CD4-positive, alpha-beta T cell treated with Interleukin-6 at 100 ng/mL for 8 hours (primary cell): ENCODE data around the gene CAMP.
"Not testable (repeated sequence)": the region's sequence is repeated elsewhere in the genome, so short reads cannot be mapped to it uniquely, and the experiment has no call there.

ENCODE experiments used
- DNase-seq: peaks from one replicate; pipeline ENCODE4 v3.0.0-alpha.2; 2020; ENCODE audit warnings: mixed read lengths, low spot score

CAMP gene

DNA sequence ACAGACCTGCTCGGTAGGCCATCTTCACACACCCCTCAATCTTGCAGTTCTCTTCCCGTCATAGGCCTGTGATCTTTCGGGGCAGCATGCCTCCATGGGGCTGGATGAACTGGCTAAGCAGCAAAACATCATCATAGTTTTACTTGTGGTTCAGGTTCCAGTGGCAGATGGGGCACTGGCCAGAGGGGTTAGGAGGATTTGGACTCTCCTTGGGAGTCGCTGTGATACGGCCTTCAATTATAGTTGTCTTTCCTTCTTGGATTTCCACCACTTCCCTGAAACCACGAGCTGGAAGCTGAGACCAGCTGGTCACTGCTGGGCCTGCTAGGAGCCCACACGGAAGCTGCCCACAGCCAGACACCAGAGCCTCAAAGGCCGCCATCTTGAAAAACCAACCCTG, 33.3 kb downstream of the CAMP start:
- no peak for DNase-seq

DNA sequence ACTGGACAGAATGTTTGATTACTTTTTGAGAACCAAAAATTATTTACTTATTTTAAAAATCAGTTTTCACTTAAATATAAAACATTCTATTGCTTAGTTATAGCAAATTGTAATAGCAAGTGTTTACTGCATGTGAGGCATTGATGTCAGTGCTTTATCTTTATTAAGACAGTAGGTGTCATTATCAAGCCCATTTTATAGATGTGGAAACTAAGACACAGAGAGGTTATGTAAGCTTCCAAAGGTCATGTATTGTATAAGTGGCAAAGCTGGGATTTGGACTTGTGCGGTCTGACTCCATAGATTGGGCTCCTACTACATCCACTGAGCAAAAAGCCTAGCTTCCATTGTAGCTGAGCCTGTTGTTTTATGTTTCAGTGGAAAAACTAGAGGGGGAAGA, 35.2 kb downstream of the CAMP start:
- DNase-seq, result no peak

DNA sequence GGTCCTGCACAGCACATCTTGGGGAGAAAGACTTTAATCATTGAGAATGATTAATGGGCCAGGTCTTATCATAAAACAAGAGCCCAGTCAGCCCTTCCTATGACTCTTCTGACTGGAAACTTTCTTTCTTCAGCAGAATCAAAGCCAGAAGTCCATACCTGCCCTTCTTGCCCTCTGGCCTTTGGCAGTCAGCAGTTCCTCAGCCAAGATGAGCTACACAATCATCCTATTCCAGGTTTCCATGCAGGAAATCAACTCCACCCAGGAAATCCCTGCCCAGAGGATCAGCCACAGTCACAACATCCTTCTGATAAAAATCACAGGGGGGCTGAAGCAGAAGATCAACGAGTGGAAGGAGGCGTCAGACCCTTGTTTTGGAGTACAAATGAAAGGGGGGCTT, 44.5 kb downstream of the CAMP start:
- no peak for DNase-seq

DNA sequence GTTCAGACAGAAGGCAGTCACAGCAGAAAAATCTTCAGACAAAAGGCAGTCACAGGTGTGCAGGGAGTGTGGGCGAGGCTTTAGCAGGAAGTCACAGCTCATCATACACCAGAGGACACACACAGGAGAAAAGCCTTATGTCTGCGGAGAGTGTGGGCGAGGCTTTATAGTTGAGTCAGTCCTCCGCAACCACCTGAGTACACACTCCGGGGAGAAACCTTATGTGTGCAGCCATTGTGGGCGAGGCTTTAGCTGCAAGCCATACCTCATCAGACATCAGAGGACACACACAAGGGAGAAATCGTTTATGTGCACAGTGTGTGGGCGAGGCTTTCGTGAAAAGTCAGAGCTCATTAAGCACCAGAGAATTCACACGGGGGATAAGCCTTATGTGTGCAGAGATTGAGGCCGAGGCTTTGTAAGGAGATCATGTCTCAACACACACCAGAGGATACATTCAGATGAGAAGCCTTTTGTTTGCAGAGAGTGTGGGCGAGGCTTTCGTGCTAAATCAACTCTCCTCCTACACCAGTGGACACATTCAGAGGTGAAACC, 45.2 kb downstream of the CAMP start:
- peak; percentile 83 for DNase-seq

DNA sequence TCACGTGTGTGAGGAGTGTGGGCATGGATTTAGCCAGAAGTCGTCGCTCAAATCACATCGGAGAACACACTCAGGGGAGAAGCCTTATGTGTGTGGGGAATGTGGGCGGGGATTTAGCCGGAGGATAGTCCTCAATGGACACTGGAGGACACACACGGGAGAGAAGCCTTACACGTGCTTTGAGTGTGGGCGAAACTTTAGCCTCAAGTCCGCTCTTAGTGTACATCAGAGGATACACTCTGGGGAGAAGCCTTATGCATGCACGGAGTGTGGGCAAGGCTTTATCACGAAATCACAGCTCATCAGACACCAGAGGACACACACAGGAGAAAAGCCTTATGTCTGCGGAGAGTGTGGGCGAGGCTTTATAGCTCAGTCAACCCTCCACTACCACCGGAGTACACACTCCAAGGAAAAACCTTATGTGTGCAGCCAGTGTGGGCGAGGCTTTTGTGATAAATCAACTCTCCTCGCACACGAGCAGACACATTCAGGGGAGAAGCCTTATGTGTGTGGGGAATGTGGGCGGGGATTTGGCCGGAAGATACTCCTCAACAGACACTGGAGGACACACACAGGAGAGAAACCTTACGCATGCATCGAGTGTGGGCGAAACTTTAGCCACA, 45.8 kb downstream of the CAMP start:
- DNase-seq, result peak; percentile 20

DNA sequence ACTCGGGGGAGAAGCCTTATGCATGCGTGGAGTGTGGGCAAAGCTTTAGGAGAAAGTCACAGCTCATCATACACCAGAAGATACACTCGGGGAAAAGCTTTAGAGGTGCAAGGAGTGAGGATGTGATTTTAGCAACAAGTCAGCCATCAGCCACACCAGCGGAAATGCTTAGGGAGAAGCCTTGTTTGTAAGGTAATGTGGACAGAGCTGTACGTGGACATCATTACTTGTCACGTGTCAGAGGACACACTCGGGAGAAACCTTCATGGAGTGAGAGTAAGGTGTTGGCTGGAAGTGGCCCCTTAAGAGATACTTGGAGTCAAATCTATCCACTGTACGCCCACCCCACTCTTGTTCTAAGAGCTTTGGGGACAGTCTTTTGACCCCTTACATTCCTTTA, 46.3 kb downstream of the CAMP start:
- no peak for DNase-seq

DNA sequence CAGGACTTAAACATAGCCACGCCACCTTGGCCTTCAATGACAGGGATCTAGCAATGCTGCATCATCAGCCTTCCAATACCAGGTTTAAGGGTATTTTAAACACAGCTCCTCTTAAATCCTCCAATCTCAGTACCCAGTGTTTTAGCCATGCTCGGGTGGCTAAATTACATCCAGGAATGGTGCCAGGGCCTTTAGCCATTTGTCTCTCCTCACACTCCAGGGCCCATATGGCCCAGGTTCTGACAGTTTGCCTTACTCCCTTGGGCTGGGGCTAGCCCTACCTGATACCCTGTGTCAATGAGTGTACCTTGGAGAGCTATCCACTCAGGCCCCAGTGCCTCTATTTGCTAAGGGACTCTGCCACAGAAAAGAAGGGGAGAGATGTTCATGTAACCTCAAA, 47.0 kb downstream of the CAMP start:
- DNase-seq, result no peak

DNA sequence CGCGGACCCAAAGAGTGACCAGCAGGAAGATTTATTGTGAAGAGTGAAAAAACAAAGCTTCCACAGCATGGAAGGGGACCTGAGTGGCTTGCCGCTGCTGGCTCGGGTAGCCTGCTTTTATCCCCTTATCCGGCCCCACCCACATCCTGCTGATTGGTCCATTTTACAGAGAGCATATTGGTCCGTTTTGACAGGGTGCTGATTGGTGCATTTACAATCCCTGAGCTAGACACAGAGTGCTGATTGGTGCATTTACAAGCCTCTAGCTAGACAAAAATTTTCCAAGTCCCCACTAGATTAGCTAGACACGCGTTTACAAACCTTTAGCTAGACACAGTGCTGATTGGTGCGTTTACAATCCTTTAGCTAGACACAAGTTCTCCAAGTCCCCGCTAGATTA, 47.9 kb downstream of the CAMP start:
- not testable (repeated sequence) for DNase-seq

DNA sequence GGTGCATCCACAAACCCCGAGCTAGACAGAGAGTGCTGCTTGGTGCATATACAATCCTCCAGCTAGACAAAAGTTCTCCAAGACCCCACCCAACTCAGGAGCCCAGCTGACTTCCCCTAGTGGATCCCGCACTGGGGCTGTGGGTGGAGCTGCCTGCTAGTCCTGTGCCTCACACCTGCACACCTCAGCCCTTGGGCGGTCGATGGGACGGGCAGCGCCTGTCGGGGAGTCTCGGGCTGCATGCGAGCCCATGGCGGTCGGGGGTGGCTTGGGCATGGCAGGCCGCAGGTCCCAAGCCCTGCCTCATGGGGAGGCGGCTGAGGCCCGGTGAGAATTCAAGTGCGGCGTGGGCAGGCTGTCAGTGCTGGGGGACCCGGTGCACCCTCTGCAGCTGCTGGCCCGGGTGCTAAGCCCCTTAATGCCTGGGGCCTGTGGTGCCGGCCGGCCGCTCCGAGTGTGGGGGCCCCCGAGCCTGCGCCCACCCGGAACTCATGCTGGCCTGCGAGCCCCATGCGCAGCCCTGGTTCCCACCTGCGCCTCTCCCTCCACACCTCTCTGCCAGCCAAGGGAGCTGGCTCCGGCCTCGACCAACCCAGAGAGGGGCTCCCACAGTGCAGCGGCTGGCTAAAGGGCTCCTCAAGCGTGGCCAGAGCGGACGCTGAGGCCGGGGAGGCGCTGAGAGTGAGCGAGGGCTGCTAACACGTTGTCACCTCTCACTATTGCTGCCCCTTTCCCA, 48.6 kb downstream of the CAMP start:
- no peak for DNase-seq

DNA sequence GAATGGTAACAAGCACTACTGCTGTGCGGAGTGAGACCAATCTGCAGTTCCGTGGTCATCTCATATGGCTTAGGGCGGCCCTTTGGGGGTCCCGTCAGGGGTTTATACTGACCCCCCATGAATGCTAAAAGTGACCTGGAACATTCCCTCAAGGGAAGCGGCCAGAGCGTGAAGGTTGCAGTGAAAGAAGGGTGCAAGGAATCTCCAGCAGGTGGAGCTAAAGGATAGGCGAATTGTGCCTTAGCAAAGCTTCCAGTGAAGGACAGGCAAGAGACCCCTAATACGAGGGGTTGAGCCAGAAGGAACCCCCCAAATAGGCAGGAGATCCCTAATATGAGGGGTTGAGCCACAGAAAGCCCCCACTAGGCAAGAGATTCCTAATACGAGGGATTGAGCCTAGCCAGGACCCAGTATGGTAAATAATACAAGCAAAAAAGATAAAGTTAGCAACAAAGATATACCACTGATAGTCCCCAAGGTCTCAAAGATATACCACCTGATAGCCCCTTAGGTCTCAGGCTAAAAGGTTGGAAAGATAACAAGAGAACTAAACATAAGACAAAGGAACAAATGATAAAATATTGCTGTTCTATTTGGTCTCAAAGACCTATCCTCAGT, 50.4 kb downstream of the CAMP start:
- peak; percentile 55 for DNase-seq

DNA sequence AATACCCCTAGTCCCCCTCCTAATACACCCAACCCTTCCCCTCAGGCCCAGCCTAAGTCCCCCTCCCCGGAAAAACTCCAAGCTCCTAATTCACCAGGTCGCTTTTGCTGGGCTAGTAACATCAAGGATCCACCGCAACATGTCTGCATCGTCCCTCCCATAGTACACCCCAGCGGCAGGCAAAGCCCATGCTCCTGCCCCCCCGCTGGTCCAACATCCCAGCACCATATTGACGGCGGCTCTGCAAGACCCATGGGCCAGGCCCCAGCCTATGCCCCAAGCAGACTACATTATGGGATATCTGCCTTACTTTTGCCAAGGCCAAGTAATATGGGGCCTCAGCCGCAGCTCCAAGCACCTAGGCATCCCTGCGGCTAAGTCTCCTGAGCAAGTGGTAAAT, 51.2 kb downstream of the CAMP start:
- DNase-seq, result no peak
